GM21381 (cell line): Measurements from ENCODE around the gene ARHGDIA.

ENCODE experiments used
- ATAC-seq: cut with Tn5 transposase; IDR thresholded peaks from one replicate; pipeline ENCODE4 v1.9.1; 2021; ENCODE audit warnings: mild to moderate bottlenecking, moderate library complexity; ENCODE audit not compliant: unreplicated experiment

Gene ARHGDIA

DNA sequence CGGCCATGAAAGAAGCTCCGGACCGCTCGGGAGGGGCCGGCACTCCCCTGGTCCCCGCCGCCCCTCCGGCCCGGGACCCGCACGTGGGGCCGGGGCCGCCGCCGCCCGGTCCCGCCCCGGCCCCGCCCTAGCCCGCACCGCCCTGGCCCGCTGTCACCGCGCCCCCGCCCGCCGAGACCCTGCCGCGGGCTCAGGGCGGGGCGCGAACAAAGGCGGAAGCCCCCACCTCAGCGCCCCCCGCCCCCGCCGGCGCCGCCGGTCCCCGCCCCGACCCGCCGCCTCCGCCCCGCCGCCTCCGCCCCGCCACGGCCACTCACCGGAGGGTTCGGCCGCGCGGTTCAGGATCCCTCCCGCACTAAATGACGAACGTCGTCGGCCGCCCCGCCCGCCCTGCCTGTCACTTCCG, at the start of gene ARHGDIA:
ARHGDIA (minus strand) TSS at position 357 of the 406 bp plus-strand sequence. CDS start 1,407 bp downstream, outside the sequence.
- peak; percentile 11 for ATAC-seq

DNA sequence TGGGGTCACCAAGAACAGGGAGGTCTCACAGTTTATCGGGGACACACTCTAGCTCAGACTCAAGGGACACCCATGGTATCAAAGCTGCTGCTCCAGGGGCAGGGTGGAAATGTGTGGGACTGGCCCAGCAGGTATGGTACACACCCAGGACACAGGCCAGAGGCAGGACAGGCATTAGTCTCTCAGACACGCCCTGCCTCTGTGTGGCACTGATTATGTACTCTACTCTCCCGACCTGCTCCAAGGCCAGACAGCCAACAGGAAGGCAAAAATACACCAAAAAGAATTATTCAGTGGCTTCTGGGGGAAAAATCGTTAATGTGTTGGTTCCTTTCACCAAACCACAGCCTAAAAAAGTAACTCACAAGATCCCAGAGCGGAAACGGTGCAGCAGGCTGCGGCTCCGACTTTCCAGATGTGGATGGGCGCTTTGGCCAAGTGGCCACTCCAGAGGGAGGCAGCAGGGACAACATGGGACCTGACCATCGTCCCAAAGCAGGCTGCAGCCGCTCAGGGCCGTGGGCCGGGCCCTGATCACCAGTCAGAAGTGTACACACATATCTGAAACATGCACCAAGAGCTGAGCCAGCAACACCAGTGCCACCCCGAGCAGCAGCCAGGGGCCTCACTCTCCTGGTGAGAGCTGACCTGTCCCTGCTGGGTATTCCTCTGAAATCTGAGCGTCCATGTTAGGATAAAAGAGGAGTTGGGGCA, 47.9 kb upstream of the ARHGDIA start:
- ATAC-seq: no peak

DNA sequence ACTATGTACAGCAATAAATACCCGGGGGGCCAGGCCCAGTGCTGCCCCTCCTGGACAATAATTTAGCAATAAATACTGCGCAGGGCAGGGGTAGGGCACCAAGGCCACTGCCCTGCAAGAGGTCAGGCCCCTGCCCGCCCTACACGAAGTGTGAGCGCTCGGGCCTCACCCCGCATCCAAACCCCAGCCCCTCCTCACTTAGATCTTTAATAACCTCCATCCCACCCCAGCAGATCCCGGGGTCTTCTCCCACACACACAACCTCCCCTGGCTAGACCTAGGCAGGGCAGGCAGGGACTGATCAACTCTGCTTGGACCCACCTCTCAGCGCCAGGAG, 47.2 kb upstream of the ARHGDIA start:
- peak; percentile 12 for ATAC-seq

DNA sequence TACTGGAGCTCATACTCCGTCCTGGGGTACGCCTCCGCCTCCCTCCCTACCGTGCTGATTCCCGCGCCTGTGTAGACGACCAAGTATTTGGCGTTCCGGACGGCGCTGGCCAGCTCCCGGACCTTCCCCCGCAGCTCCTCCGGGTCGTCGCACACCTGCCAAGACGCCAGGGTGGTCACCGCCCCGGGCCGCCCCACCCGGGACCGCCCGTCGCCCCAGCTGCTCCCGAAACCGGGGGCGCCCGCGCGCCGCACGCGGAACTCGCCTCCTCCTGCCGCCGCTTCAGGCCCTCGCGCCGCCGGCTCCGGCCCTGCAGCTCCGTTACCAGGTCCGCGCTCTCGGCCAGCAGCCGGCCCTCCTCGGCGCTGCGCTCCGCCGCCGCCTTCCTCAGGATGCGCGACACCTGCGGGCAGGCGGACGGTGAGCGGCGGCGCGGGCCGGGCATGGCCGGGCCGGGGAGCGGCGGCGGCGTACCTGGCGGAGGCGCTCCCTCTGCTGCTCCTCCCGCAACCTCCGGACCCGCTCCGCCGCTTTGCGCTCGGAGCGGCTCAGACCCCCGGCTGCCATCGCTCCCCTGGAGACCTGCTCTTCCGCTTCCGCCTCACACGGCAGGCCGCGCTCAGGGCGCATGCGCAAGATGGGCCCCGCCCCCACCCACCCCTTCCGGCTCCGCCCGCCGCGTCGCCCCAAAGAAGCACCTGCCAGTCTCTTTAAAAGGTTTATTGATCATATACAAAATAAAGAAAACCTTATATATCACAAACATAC, 46.6 kb upstream of the ARHGDIA start, which contains the start of gene SIRT7:
SIRT7 (minus strand) TSS at position 612 of the 768 bp plus-strand sequence; CDS start at position 567, 45 bp downstream.
- ATAC-seq: peak; percentile 53

DNA sequence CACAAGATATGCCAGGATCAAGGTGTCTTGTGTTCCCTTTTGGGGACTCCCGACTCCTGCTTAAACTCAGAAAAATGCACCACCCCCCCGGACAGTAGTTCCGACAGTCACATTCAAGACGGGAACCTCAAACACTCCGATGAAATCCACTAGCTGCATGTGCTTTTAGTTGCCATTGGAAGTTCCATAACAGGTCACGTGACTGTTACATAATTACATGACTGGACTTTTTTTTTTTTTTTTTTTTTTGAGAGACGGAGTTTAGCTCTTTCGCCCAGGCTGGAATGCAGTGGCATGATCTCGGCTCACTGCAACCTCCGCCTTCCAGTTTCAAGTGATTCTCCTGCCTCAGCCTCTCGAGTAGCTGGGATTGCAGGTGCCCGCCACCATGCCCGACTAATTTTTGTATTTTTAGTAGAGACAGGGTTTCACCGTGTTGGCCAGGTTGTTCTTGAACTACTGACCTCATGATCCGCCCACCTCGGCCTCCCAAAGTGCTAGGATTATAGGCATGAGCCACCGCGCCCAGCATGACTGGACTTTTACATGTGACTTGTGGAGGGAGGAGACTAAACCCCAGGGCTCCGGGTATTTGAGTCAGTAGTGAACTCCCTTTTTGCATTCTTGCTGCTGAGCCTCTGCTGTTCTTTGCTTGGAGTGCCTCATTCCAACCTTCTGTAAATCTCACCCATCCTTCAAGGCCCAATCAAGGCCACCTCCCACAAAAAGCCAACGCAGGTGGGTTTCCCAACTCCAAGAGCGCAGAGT, 45.3 kb upstream of the ARHGDIA start:
- no peak for ATAC-seq

DNA sequence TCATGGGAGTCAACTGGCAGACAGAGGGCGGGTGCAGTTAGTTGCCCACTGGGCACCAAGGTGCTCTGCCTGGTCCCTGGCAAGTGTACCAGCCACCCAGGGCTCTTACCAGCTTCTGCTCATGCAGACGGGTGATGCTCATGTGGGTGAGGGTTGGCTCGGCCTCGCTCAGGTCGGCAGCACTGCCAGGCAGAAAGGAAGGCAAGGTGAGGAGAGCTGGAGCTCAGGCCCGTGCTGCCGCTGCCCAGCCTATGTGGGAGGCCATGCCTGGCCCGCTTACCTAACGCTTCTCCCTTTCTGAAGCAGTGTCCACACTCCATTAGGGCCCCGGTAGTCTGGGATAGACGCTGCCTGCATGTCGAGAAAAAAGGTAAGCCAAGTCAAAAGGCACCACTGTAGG, 44.2 kb upstream of the ARHGDIA start:
- no peak for ATAC-seq

DNA sequence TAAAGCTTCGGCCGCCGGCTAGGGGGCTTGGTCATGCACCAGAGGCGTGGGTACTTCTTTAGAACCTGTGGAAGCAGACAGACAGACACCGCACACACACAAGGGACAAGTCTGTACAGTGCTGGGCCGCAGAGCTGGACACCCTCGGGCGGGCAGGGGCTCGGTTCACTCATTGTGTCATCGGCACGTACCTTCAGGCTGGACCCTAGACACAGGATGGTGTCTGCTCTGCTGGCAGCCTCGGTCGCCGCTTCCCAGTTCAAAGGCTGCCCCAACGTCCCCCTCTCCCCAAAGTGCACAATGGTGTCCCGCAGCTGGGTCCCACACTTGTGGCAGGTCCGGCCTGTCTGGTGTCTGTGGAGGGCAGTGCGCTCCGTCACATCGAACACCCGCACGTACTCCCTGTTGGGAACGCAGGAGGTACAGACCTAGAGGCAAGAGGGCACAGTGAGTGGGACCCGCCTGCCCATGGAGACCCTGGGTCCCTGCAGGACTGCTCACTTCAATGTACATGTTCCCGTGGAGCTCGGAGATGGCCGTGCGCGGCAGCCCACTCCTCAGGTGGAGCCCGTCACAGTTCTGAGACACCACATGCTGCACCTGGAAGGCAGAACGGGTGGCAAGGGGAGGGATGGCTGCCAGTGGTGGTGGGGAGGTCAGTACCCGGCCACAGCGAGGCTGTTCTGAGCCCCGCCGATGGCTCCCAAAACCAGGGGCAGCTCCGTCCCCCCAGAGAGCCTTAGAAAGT, 43.1 kb upstream of the ARHGDIA start:
- ATAC-seq: no peak

DNA sequence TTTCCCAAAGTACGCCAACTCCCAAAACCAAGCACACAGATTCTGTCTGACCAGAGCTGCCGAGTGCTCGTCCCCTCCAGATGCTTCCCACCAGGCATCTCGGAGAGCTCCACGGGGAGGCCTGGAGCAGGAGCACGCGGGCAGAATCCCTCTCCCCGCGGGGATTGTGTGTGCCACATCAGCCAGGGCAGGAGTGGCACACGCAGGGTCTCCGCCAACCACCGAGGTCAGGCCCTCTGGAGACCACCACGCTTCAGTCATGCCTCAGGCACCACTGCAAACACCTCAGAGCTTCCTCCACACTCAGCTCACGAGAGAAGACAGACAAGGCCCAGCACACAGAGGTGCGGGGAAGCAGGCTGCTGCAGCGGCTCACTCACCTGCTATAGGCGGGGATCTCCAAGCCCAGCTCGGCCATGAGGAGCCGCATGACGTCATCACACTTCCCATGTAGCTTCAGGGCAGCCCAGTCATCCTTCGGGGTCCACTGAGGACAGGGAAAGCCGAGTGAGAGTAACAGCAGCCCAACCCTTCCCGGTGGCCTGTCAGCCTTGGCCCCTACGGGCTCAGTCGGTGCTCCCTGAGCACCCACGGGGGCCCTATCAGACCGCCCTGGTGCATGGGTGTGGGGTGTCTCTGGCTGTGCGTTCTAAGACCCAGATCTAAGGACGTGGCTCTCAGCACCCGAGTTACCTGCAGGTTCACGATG, 42.4 kb upstream of the ARHGDIA start:
- no peak for ATAC-seq

DNA sequence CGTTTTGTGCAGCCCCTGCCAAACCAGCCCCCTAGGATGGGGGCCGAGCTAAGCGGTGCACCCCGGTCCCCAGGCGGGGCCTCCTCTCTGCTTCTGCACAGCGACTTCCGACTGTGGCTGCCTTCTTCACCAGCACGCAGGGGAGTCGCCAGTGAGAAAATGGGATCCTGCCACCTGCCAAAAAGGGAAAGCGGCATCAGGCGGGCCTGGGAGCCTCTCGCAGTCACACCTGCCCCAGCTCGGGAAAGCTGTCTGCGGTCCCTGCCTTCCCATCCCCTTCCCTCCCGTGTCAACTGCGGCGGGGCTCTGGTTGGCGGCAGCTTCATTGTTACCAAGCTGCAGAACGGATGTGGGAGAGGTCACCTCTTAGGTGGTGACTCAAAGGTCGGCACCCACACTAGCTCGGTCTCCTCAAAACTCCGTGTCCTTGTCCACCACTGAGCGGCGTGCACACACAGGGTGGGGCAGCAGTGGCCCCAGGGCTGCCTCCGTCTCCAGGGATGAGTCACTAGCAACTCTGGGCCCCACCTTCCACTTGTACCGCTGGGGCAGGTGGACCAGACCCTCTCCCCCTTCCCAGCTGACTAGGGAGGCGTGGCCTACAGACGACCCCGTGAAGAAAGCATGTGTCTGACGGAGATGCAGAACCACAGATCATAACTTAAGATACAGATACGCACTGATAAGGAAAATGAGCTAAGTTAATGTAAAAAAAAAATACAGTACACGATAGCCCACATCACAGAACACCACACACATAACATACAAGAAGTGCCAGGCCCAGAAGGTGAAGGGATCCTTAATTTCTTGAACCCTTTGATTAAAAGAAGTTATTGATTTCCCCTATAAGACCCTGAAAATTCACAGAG, 41.5 kb upstream of the ARHGDIA start:
- ATAC-seq: no peak

DNA sequence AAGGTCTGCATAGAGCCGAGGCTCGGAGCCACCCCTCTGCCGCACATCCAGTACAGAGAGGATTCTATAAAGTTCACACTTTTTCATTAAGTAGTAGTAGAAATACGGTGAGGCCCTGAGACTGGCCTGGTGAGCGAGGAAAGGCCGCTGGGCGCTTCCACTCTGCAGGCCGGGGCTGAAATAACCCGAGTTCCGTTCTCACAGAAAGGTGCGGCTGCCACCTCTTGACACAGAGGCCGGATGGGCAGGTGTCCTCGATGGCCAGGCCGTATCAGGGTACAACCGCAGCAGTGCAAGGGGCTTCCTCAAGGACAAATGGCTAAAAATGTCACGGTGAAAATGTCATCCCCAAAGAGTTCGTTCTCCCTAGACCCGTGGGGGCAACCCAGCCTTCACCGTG, 40.8 kb upstream of the ARHGDIA start:
- ATAC-seq: no peak

DNA sequence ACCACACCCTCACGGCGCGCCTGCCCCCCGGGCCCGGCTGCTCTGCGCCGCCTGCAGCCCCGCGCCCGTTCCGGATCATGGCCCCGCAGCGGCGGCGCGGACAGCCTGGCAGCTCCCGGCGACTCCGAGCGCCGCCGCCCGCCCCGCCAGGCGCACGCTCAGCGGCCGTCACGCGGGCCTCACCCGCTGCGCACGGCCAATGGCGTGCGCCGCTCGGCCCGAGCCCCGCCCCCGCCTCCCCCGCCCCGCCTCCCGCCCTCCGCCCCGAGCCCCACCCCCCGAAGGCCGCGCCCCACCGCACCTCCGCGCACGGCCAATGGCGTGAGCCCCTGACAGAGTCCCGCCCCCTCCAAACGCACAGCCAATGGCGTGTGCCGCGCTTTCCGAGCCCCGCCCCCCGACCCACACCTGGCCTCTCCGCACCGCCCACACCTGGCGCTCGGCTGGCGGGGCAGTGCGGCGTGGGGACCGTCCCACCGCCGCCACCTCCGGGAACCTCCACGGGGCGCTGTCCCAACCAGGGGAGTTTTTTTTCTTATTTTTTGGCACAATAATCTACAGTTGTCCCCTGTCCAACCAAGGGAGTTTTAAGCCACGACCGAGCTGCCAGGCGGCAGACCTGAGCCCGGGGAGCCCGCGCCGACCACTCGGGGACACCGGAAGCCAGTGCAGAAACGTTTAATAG, 40.3 kb upstream of the ARHGDIA start, which contains the start of gene PCYT2:
PCYT2 (minus strand) TSS at position 123 of the 685 bp plus-strand sequence; CDS start at position 79, 44 bp downstream.
- ATAC-seq: peak; percentile 66

DNA sequence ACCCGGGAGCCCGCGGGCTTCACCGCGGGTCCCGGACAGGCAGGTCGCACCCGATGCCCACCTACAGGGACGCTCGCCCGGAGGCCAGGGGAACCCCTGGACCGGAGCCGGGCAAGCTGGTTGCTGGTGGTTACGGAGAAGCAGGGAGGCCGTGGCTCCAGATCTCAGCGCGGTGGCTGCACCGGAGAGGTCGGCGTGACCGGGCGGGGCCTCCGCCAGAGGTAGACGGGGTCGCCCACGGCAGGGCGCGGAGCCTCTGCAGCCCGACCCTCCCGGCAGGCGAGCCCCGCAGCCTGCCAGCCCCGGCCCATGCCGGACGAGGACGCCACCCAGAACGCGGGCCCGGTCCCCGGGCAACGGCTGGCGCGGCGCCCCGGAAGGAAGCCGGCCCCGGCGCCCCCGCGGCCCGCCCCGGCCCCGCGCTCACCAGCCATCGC, 39.7 kb upstream of the ARHGDIA start:
- ATAC-seq: peak; percentile 30

DNA sequence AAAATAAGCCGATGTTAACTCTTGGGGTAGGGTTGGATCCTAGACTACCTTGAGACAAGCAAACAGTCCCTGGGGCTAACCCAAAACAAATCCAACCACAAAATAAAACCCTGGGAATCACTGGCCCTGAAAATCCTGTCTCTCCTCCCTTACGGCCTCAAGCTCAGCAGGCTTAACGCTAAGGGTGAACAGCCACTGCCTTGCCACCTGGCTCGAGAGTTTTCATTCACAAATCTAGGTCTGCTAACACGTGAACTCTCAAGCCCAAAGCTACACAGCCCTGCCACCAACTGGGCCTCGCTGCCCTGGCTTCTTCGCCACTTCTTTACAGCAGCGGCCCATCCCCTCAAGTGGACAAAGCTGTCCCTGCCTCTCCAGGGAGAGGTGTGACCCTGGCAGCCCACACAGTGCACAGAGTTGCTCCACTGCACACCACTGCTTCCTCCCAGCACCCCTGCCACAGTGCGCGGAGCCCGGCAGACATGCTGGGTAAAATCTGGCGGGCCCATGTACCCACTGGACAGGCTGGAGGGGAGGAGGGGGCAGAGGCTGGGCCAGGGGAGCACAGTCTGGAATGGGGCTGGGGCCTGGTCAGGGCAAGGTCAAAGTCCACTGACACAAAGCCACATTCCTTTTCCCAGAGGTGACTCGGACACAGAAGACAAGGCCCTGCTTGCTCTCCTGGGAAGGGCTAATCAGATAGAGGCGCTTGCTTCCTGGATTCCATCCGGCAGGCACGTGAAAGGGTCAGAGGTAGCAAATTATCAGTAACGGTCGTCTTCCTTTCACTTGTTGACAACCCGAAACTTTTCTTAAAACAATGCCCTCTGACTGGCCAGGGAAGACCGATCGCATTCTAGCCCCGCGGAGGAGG, 39.1 kb upstream of the ARHGDIA start:
- no peak for ATAC-seq

DNA sequence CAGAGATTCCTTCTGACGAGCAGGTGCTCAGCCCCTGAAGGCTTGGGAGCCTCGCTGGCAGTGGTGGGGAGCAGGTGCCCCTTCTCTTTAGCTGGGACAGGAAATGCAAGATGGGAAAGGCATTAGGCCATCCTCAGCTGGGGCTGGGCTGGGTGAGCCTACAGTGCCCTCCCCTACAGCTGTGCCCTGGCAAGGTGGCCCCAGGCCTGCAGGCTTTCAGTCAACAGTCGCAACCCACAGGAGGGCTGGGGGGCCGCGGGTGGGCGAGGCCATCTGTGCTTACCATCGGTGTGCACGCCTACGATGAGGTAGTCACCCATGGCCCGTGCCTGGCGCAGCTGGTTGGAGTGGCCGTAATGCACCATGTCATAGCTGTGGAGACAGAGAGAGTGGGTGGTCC, 38.1 kb upstream of the ARHGDIA start:
- ATAC-seq: no peak

DNA sequence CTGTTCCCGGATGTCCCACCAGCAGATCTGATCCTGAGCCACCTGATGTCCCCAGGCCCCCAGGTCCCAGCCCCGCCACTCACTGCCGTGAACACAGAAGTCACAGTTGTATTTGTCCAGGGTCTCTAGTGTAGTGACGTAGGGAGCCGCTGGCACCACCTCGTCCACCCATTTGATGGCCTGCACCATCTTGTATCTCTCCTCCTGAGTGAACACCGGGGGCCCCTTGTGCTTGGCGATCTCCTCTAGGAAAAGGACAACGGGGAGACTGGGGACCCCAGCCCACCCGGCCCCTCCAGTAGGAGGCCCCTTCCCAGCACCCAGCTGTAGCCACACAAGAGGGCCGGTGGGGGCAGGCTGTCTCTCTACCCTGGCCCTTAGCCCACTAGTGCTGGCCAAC, 37.7 kb upstream of the ARHGDIA start:
- ATAC-seq: no peak

DNA sequence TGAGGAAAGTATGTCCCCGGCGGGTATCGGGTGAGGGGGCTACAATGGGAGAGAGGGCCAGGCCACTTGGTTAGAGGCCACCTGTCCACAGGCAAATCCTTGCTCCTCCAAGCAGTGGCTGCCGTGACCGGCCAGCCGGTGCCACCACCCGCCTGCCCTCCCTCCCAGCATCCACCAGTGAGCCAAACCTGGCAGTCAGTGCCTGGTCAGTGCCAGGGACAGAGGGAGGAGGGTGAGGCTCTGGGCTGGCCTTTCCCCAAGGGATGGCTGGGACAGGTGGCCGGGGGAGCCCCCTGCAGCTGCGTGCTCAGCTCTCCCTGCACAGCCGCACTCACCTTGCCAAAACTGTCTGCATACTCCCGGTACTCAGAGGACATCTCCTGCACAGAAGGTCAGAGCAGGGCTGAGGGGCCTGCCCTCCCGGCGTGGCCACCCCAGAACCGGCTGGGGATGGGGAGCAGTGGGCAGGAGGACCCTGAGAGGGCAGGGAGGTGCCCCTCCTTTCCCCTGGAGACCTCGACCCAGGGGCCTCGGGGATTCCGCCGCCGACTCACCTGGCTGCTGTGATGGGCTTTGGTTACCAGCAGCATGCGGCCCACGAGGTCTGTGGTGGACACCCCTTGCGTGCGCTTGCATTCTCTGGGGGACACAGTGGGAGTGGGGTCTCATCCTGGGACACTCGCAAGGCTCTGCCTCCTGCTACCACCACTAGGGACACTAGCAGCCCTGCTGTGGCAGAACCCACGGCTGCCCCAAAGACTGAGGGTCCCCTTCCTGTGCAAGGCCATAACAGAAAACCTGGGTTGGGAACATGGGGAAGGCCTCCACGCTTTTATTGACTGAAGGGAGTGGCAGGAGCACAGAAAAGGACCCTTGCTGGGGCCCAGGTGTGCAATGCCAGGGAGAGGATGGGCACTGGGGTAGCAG, 36.3 kb upstream of the ARHGDIA start:
- ATAC-seq: no peak
